Heart right ventricle (tissue), 16 donors: ENCODE data around the gene MTRFR. TPM values are rescaled to one million over a fixed set of nuclear protein-coding genes. Genes with fewer than 3 reads are reported as not detected.
A peak's percentile ranks its signal among the peaks of the same experiment; 100 is the strongest.

Experiments
- ATAC-seq, 8 donors: fragments of 200-7000 bp; cut with Tn5 transposase; one replicate each; pipeline ENCODE4 v1.9.1; 2020; ENCODE audit warnings: mild to moderate bottlenecking in 8 of 8, moderate library complexity in 8 of 8, moderate number of reproducible peaks in 1 of 8
- DNase-seq, 2 donors: peaks; one replicate each; pipeline ENCODE4 v3.0.0-alpha.2; 2020
- H3K27ac ChIP-seq, 10 donors: fragments of 200-600 bp; sonication (generic) in 2 of 10; one replicate each; pipeline versions ENCODE4 v1.5.0 to v1.8.0; 2020 to 2022; ENCODE audit warnings: mild to moderate bottlenecking in 3 of 10
- H3K27me3 ChIP-seq, 7 donors: fragments of 200-600 bp; one replicate each; pipeline ENCODE4 v1.8.0; 2021 to 2022; ENCODE audit warnings: mild to moderate bottlenecking in 2 of 7
- H3K36me3 ChIP-seq, 9 donors: fragments of 200-600 bp; sonication (generic) in 1 of 9; one replicate each; pipeline versions ENCODE4 v1.5.0 to v1.8.0; 2020 to 2022; ENCODE audit warnings: mild to moderate bottlenecking in 2 of 9
- H3K4me1 ChIP-seq, 9 donors: fragments of 200-600 bp; sonication (generic) in 1 of 9; one replicate each; pipeline versions ENCODE4 v1.5.0 to v1.8.0; 2020 to 2022; ENCODE audit warnings: mild to moderate bottlenecking in 4 of 9
- H3K4me3 ChIP-seq, 10 donors: fragments of 200-600 bp; sonication (generic) in 2 of 10; one replicate each; pipeline versions ENCODE4 v1.5.0 to v1.8.0; 2020 to 2022; ENCODE audit warnings: mild to moderate bottlenecking in 7 of 10, moderate library complexity in 2 of 10
- H3K9me3 ChIP-seq, 11 donors: fragments of 200-600 bp in 10 of 11; sonication (generic) in 2 of 11; one replicate each; pipeline versions ENCODE4 v1.5.0 to v1.8.0; 2013 to 2022; ENCODE audit warnings: mild to moderate bottlenecking in 2 of 11, control low read depth in 1 of 11, moderate library complexity in 1 of 11
- CTCF ChIP-seq, 9 donors: fragments of 200-600 bp; sonication (generic) in 2 of 9; IDR thresholded peaks; one replicate each; pipeline versions ENCODE4 v1.5.0 to v1.8.0; 2021 to 2022; ENCODE audit warnings: antibody characterized with exemption in 9 of 9, mild to moderate bottlenecking in 5 of 9, moderate library complexity in 1 of 9
- WGBS, 2 donors: extraction: QIAGEN DNeasy Blood & Tissue Kit; methylation state at CpG; one replicate each; pipeline ENCODE4 v1.1.7; 2013; ENCODE audit warnings: inconsistent platforms in 1 of 2; 5-methylcytosine and 5-hydroxymethylcytosine counted together
- intact Hi-C, 10 donors: fragments of 100-400 bp; cut with DNase I; formaldehyde crosslinking; loops; one replicate each; pipeline versions ENCODE4 v1.11.1 to v1.14.2; 2022
- polyA plus RNA-seq, 2 donors: library from polyadenylated mRNA; stranded (reverse); fragments of 200-250 nt; gene quantifications; one replicate each; pipeline ENCODE4 v1.2.3, GENCODE V29; 2013
- total RNA-seq, 10 donors: library from RNA; stranded (reverse); fragmentation: NEBNext Ultra II Directional in 3 of 10; extraction: Animal tissue kit (Norgen Biotek cat#: 25700) in 3 of 10; gene quantifications; one replicate each; pipeline versions ENCODE4 v1.2.1 to v1.2.4, GENCODE V29; 2021 to 2023
- donor health status: Arrhythmogenic right ventricular cardiomyopathy.
- donor health status: ischemic (EF 13 %, LVEDD 7.1; RV severe dilation, severe dysfunction).
- donor health status: healthy with polysubstance abuse.
- donor health status: DM: no; HTN: yes; CAD: no.
- donor health status: DM: no; HTN: no; CAD: no.
- donor health status: ischemic (EF 25% LVEDD 6.9; RV normal size, moderate dysfunction).
- donor health status: ischemic (EF 25% LVEDD 5.7; RV mildly dilated, moderate dysfunction).
- donor health status: healthy.
- donor health status: DM: yes; HTN: yes; CAD: no.
- donor health status: Ischemic cardiomyopathy.
- donor health status: ischemic (EF 35%, LVEDD 5.7; RV mildly dilated, moderate dysfunction).
- donor health status: nonischemic (EF 11% LVEDD 7.7; RV severe dilation, severe dysfunction).
- donor health status: DM: yes; HTN: yes; CAD: no.
- donor health status: PGD.
- donor health status: ischemic (EF 29% LVEDD 5.4; RV normal size, mild dysfunction).
- donor health status: nonischemic (EF 23%, LVEDD 6.1; RV moderate dilation, normal function).

The MTRFR gene
- total and polyA plus RNA-seq, 12 donors = 9.5 to 20.9 (median 11.1) TPM

- Histone ChIP-seq H3K27ac (peak overlapping the region in 9 of 10 donors; percentile 76 to 90 (median 84)), H3K36me3 (peaks cover 0 to 34% (median 6%) of the 10 kb centered on the region in 9 donors), H3K9me3 (no peaks in the 10 kb centered on the region), H3K4me3 (peak overlapping the region in 7 of 10 donors; percentile 72 to 95 (median 77)), H3K4me1 (peaks cover 3 to 43% (median 36%) of the 10 kb centered on the region in 9 donors), H3K27me3 (no peaks in the 10 kb centered on the region)
- 78 to 80% methylated on average over 13 of the region's 13 CpGs for WGBS, 2 donors
- ATAC-seq (peak in 2 of 8 donors; percentile 3 to 9), DNase-seq (no peak)
- intact Hi-C loops = loop anchor here in 2 of 10 donors (10.0 kb wide), 2 partner anchors 86 to 326 kb away; no protein-coding TSS in a partner anchor
- TF ChIP-seq CTCF (IDR thresholded peaks at IDR 0.05) = no peak
These were observed 35.6 kb downstream of the MTRFR start for GRCh38 chr12:123268850-123269249.

- peak; percentile 53 to 82 (median 70) for ATAC-seq
- TF ChIP-seq CTCF (IDR thresholded peaks at IDR 0.05) = peak in 6 of 9 donors; percentile 6 to 38 (median 32)
- Histone ChIP-seq H3K27me3 (no peaks in the 10 kb centered on the region), H3K27ac (peak overlapping the region; percentile 42 to 90 (median 84)), H3K4me3 (peak overlapping the region; percentile 63 to 95 (median 75)), H3K9me3 (no peaks in the 10 kb centered on the region), H3K4me1 (peaks cover 3 to 43% (median 36%) of the 10 kb centered on the region in 9 donors), H3K36me3 (peaks cover 0 to 28% (median 6%) of the 10 kb centered on the region in 9 donors)
- intact Hi-C loops = loop anchor here in 2 of 10 donors (10.0 kb wide), 2 partner anchors 85 to 325 kb away; no protein-coding TSS in a partner anchor
- DNase-seq = peak; percentile 72
- 9 to 12% methylated on average over 32 of the region's 32 CpGs for WGBS, 2 donors
These were observed 36.2 kb downstream of the MTRFR start for GRCh38 chr12:123269395-123269892.

- ATAC-seq (peak in 2 of 8 donors; percentile 13 to 22), DNase-seq (no peak)
- 0 to 1% methylated on average over 7 of the region's 7 CpGs for WGBS, 2 donors
These were observed 36.6 kb downstream of the MTRFR start for GRCh38 chr12:123269896-123270213.

More at GRCh38 chr12:123269896-123270213, 36.6 kb downstream of the MTRFR start:
- Histone ChIP-seq H3K4me3 (peak overlapping the region; percentile 63 to 95 (median 75)), H3K36me3 (peaks cover 0 to 24% (median 2%) of the 10 kb centered on the region in 9 donors), H3K27me3 (no peaks in the 10 kb centered on the region), H3K27ac (peak overlapping the region; percentile 42 to 90 (median 84)), H3K9me3 (no peaks in the 10 kb centered on the region), H3K4me1 (peaks cover 3 to 43% (median 36%) of the 10 kb centered on the region in 9 donors)
- intact Hi-C loops = loop anchor here in 3 of 10 donors (2.0 to 10.0 kb wide), 3 partner anchors 85 to 325 kb away; no protein-coding TSS in a partner anchor
- no peak for TF ChIP-seq CTCF (IDR thresholded peaks at IDR 0.05)
